BJ (cell line): ENCODE data around the gene AGPAT3. TPM values are rescaled to one million over a fixed set of nuclear protein-coding genes. Genes with fewer than 3 reads are reported as not detected.

Source experiments
- CTCF ChIA-PET: fragments of 350-600 bp; formaldehyde crosslinking; extraction: SDS; loops from one replicate; lab custom pipeline; 2021; ENCODE audit warnings: antibody characterized with exemption, inconsistent platforms; lab: Yijun Ruan, JAX
- POLR2A ChIA-PET: fragments of 300-600 bp; sonication (Branson Sonifier 250); formaldehyde crosslinking; extraction: SDS; loops from one replicate; lab custom pipeline; 2021; ENCODE audit warnings: antibody characterized with exemption; lab: Charles Lee
- DNase-seq: peaks from one replicate; pipeline ENCODE4 v3.0.0-alpha.2; 2011; ENCODE audit warnings: low read depth
- H3K27me3 ChIP-seq: 2 replicates; pipeline ENCODE4 v1.6.0; 2011; ENCODE audit warnings: low read length; ENCODE audit not compliant: control insufficient read depth, insufficient read depth
- H3K36me3 ChIP-seq: 2 replicates; pipeline ENCODE4 v1.5.1; 2011; ENCODE audit warnings: low read length; ENCODE audit not compliant: control insufficient read depth, insufficient read depth
- H3K4me3 ChIP-seq: 2 replicates; pipeline ENCODE4 v1.5.1; 2011; ENCODE audit warnings: low read depth, mild to moderate bottlenecking, control low read depth, low read length
- CTCF ChIP-seq: IDR thresholded peaks from 2 replicates; pipeline ENCODE4 v1.5.1; 2011; ENCODE audit warnings: low read depth, mild to moderate bottlenecking, control low read depth, inconsistent platforms, low read length, moderate library complexity; ENCODE audit not compliant: insufficient read depth
- polyA plus RNA-seq: library from polyadenylated mRNA; depleted of rRNA; stranded (reverse); fragments of >200 nt; gene quantifications from 2 replicates; pipeline ENCODE4 v1.2.3, GENCODE V29; 2011

The AGPAT3 gene
- polyA plus RNA-seq, 1 experiment: 68.5 TPM

GRCh38 chr21:43926196-43926595, 61.2 kb downstream of the AGPAT3 start:
- CTCF ChIA-PET: interaction anchor here (0.9 to 1.7 kb wide), 2 partner anchors 11 to 12 kb away, joined by 3 to 4 read pairs; no protein-coding TSS in a partner anchor
- no peak for TF ChIP-seq CTCF
- no peak overlapping the region for H3K4me3 ChIP-seq
- peaks cover 12% of the 10 kb centered on the region for H3K36me3 ChIP-seq
- POLR2A ChIA-PET: no interaction called here
- H3K27me3 ChIP-seq: no peaks in the 10 kb centered on the region
- DNase-seq: no peak

GRCh38 chr21:43927591-43928221, 62.7 kb downstream of the AGPAT3 start:
- TF ChIP-seq CTCF: no peak
- Histone ChIP-seq H3K27me3 (no peaks in the 10 kb centered on the region), H3K4me3 (no peak overlapping the region), H3K36me3 (peaks cover 14% of the 10 kb centered on the region)
- no peak for DNase-seq
- POLR2A ChIA-PET: no interaction called here
- CTCF ChIA-PET: interaction anchor here (1.7 kb wide), 1 partner anchor 11 kb away, joined by 4 read pairs; no protein-coding TSS in a partner anchor

DNA sequence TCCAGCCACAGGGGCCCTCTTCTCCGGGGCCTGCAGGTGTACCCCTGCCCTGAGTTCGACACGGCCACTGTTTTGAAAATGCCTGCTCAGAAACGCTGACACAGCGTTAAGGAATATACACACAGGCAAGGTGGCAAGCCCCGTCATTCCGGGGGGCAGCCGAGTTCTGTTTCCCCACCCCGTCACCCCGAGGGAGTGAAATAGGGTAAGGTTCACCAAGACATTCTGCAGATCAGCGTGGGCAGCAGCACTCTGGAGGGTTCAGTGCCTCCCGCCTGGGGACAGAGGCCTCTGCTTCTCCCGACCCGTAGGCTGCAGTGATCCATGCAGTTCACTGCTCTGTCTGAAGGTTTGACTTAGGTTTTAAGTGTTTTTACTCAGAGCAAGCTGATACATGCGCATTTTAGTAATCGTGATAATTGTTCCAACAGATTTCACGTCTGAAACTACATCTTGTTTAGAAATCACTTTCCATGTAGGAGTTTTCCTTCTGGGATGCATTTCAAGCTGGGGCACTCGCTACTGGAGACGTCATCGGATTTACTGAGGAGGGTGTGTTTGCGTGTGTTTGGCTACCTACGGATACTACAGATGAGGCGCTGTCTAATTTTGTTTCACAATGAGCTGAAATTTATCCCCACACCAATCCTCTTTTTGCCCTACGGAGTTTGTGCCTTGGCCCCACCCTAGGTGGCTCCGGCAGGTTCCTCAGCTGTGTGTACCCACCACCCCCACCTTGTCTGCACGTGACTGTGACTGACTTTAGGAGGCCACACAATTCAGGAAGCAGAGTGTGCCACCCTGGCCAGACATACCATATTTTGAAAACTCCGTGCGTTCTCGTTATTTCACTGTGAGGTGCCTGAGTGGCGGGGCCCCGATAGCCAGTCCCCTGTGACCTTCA, 63.5 kb downstream of the AGPAT3 start:
- ChIA-PET CTCF (interaction anchor here (1.0 kb wide), 1 partner anchor 11 kb away, joined by 3 read pairs; no protein-coding TSS in a partner anchor), POLR2A (no interaction called here)
- Histone ChIP-seq H3K36me3 (peaks cover 14% of the 10 kb centered on the region), H3K27me3 (no peaks in the 10 kb centered on the region), H3K4me3 (no peak overlapping the region)
- DNase-seq: no peak
- TF ChIP-seq CTCF: no peak

DNA sequence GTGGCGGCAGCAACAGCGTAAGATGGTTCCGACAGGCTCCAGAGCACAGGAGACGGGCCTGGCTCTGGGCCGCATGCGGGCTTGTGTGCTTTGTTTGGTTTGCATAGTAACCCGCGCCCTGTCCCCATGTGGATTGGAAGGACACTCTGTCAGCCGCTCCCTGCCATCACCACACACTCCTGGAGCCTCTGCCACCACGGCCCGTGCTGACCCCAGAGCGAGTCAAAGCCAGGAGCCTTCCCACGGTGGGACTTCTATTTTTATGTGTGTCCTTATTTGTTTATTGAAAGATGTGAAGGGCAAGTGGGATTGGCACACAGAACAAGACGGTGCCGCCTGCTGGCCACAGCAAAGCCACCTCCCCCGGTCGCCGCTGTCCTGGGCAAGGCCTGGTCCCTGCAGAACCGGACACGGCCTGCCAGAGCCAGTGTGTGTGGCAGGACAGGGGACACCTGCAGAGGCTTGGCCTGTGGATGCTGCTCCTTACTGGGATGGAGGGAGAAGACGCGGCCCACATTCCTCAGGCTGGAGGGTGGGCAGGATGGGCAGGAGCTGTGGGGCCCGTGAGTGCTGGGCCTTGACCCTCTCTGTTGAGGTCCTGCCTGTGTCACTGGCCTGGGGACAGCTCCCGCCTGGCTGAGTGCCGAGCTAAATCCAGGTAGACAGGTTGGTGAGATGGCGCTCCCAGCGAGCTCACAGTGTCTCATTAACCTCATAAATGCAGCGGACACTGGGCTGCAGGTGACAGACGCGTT, 64.4 kb downstream of the AGPAT3 start:
- ChIA-PET CTCF (interaction anchor here (1.0 to 1.2 kb wide), 2 partner anchors 9 to 10 kb away, joined by 3 read pairs; no protein-coding TSS in a partner anchor), POLR2A (no interaction called here)
- H3K27me3 ChIP-seq: no peaks in the 10 kb centered on the region
- H3K36me3 ChIP-seq: peaks cover 18% of the 10 kb centered on the region
- H3K4me3 ChIP-seq: no peak overlapping the region
- no peak for TF ChIP-seq CTCF
- no peak for DNase-seq
